ENCODE data around the gene NEIL3.

DNA sequence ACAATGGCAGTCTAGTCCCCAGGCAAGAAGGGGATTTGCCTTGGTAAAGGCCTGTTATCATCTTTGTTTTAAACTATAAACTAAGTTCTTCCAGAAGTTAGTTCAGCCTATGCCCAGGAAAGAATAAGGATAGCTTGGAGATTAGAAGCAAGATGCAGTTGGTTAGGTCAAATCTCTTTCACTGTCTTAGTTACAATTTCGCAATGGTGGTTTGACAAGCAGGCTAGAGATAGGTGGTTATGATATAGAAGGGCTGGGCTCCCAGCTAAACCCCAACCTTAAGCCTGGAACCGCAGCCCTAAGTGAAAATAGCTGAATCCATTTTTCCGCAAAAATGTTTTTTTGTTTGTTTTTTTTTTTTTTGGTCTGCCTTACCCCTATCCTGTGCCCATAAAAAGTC, 41.8 kb upstream of the NEIL3 start:
- TF ChIP-seq CTCF (IDR thresholded peaks at IDR 0.05) (no peak), EZH2 (IDR thresholded peaks at IDR 0.05; ENCODE audit: borderline replicate concordance, insufficient read depth, low read depth, low read length, poor library complexity, severe bottlenecking) (no peak)
